ENCODE measurements around the gene MAP2K4. TPM values are rescaled to one million over a fixed set of nuclear protein-coding genes. Genes with fewer than 3 reads are reported as not detected.

The MAP2K4 gene
- total and polyA plus RNA-seq, 2 of the 8 experiments (the other 6 are each of a cell fraction or from before 2014, with no cell fraction given), result 14.2 to 37.3 TPM

- no peak for DNase-seq (ENCODE audit: low read depth in 1 of 2, low spot score in 2 of 2)
- no peak overlapping the region for H2BK120ac ChIP-seq (replicated peaks; ENCODE audit: low read depth, low read length)
- H2BK12ac ChIP-seq (ENCODE audit: low read depth, low read length), result no peak overlapping the region
- no peak overlapping the region for H3K14ac ChIP-seq (ENCODE audit: insufficient read length)
- no peak overlapping the region for H4K5ac ChIP-seq (ENCODE audit: insufficient read length, low read depth, low read length)
- no peak for TF ChIP-seq KDM4A (IDR thresholded peaks at IDR 0.05; ENCODE audit: low read depth, low read length, severe bottlenecking)
- TF ChIP-seq POU5F1 (IDR thresholded peaks at IDR 0.05; ENCODE audit: low read depth, low read length), result no peak
- no peak for TF ChIP-seq TAF1 (IDR thresholded peaks at IDR 0.05; ENCODE audit: low read depth, low read length)
- no peak for TF ChIP-seq CBX5 (IDR thresholded peaks at IDR 0.05; ENCODE audit: low read depth, low read length)
- no peak for TF ChIP-seq HDAC2 (IDR thresholded peaks at IDR 0.05; ENCODE audit: borderline replicate concordance in 1 of 2, low read depth in 2 of 2, low read length in 2 of 2)
- TF ChIP-seq SIRT6 (IDR thresholded peaks at IDR 0.05; ENCODE audit: low read length), result no peak
- TF ChIP-seq MAFK (IDR thresholded peaks at IDR 0.05; ENCODE audit: low read depth, low read length), result no peak
- no peak overlapping the region for H3K27ac ChIP-seq (ENCODE audit: low read depth, low read length)
- 0 out of 4 replicates have a peak, but pooled peaks cover 0 to 6% of the 10 kb centered on the region in 2 experiments for H3K79me2 ChIP-seq (ENCODE audit: control insufficient read depth in 1 of 2, insufficient read depth in 2 of 2, low read length in 2 of 2)
- H3K56ac ChIP-seq (replicated peaks; ENCODE audit: insufficient read length, low read depth, low read length), result no peak overlapping the region
- no peak overlapping the region for H2BK20ac ChIP-seq (ENCODE audit: low read length)
- 0 out of 7 replicates have a peak, but pooled peaks cover 0 to 4% (median under 1%) of the 10 kb centered on the region in 4 experiments for H3K4me1 ChIP-seq (replicated peaks in 1 of 4; ENCODE audit: control insufficient read depth in 3 of 4, insufficient read depth in 4 of 4, low read length in 3 of 4)
- no peak overlapping the region for H2BK15ac ChIP-seq (ENCODE audit: low read length)
- H3K9me3 ChIP-seq (ENCODE audit: insufficient read depth in 2 of 2, low read depth in 1 of 2, low read length in 1 of 2), result no peaks in the 10 kb centered on the region
- no peak overlapping the region for H2AK5ac ChIP-seq (ENCODE audit: low read depth, low read length)
- H2AFZ ChIP-seq (ENCODE audit: low read length), result no peak overlapping the region
- H4K8ac ChIP-seq (ENCODE audit: extremely low read depth, insufficient read depth, low read length), result no peak overlapping the region
- H3K23ac ChIP-seq (ENCODE audit: insufficient read length), result no peak overlapping the region
- no peak overlapping the region for H3K4ac ChIP-seq (replicated peaks; ENCODE audit: insufficient read length, low read depth, low read length)
- no peaks in the 10 kb centered on the region for H3K36me3 ChIP-seq (ENCODE audit: control insufficient read depth in 2 of 4, insufficient read depth in 4 of 4, low read length in 3 of 4)
- H3K23me2 ChIP-seq (ENCODE audit: low read depth, low read length), result peaks cover 7% of the 10 kb centered on the region
- H3K79me1 ChIP-seq (ENCODE audit: low read depth, low read length), result no peaks in the 10 kb centered on the region
- no peaks in the 10 kb centered on the region for H4K20me1 ChIP-seq (replicated peaks in 1 of 2; ENCODE audit: control insufficient read depth in 1 of 2, insufficient read depth in 2 of 2, low read length in 2 of 2)
- H3K18ac ChIP-seq (ENCODE audit: extremely low read depth, low read length), result no peak overlapping the region
- H3K9ac ChIP-seq (replicated peaks in 1 of 4; ENCODE audit: extremely low read depth in 1 of 4, low read depth in 3 of 4, low read length in 3 of 4), result no peak overlapping the region
- FAIRE-seq, result no peak
- POLR2A ChIA-PET (ENCODE audit: partially characterized antibody), result interaction anchor here (1.8 to 3.4 kb wide), 2 partner anchors 21 to 62 kb away, joined by 4 to 49 read pairs; partner anchors contain the start of gene MAP2K4
- WGBS, 2 experiments (ENCODE audit: extremely low coverage in 1 of 2, insufficient coverage in 1 of 2, insufficient read length in 1 of 2, insufficient replicate concordance in 2 of 2, low coverage in 1 of 2, low lambda C conversion rate in 2 of 2, missing lambda C conversion rate in 1 of 2), result 88% methylated on average over 5 of the region's 5 CpGs; no CpG with 5 or more reads in 1 of the 2 experiments
- no peaks in the 10 kb centered on the region for H3K27me3 ChIP-seq (replicated peaks in 1 of 4; ENCODE audit: control insufficient read depth in 3 of 4, extremely low read depth in 1 of 4, insufficient read depth in 3 of 4, low read length in 3 of 4)
- no peak overlapping the region for H2BK5ac ChIP-seq (ENCODE audit: low read depth, low read length)
- no peak overlapping the region for H3K4me2 ChIP-seq (ENCODE audit: insufficient read depth in 1 of 2, low read depth in 2 of 2, low read length in 2 of 2)
- CTCF ChIA-PET (ENCODE audit: partially characterized antibody), result interaction anchor here (1.0 kb wide), 1 partner anchor 64 kb away, joined by 3 read pairs; no protein-coding TSS in a partner anchor
- no peak overlapping the region for H3K4me3 ChIP-seq (ENCODE audit: extremely low read depth in 1 of 4, insufficient read depth in 2 of 4, low read depth in 3 of 4, low read length in 4 of 4)
- H4K91ac ChIP-seq (replicated peaks; ENCODE audit: insufficient read length, low read length), result no peak overlapping the region
Measured at GRCh38 chr17:11999696-12000095, 21.0 kb upstream of the MAP2K4 start.
